ENCODE results near the gene KRT83. TPM values are rescaled to one million over a fixed set of nuclear protein-coding genes. Genes with fewer than 3 reads are reported as not detected.

Gene KRT83
- total RNA-seq = not detected
- long read RNA-seq = 0 reads

DNA sequence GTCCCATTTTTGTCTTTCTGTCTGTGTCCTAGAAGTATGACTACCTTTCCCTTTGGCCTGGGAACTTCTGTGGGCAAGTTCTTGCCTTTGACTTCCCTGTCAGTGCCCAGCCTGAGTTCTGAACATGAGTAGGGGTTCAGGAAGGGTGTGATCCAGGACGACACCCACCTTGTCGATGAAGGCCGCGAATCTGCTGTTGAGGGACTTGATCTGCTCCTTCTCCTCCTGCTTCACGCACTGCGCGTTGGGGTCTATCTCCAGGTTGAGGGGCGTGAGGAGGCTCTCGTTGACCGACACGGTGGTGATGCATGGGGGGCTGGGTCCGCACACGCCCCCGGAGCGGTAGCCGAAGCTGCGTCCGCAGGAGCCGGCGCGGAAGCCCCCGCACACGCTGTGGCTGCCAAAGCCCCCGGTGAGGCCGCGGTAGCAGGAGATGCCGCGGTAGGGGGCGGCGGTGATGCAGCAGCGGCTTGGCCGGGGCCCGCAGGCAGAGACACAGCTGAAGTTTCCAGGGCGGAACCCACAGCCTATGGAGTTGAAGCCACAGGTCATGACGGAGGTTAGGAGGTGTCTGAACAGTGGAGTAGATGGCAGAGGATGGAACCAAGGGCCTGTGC is at the start of gene KRT83:
Gene KRT83 (minus strand): TSS at position 615 of the 617 bp plus-strand sequence. CDS start 63 bp downstream, at position 552.
- Histone ChIP-seq H3K27ac (no peak within 1 kb of the TSS), H3K9me3 (no peaks in the 10 kb centered on the region), H3K4me3 (no peak within 1 kb of the TSS), H3K4me1 (no peaks in the 10 kb centered on the region), H3K36me3 (no peaks in the 10 kb centered on the region), H3K27me3 (peaks cover 23% of the 10 kb centered on the region)
- DNase-seq (no peak), ATAC-seq (no peak)
- TF ChIP-seq, protein P1, sequence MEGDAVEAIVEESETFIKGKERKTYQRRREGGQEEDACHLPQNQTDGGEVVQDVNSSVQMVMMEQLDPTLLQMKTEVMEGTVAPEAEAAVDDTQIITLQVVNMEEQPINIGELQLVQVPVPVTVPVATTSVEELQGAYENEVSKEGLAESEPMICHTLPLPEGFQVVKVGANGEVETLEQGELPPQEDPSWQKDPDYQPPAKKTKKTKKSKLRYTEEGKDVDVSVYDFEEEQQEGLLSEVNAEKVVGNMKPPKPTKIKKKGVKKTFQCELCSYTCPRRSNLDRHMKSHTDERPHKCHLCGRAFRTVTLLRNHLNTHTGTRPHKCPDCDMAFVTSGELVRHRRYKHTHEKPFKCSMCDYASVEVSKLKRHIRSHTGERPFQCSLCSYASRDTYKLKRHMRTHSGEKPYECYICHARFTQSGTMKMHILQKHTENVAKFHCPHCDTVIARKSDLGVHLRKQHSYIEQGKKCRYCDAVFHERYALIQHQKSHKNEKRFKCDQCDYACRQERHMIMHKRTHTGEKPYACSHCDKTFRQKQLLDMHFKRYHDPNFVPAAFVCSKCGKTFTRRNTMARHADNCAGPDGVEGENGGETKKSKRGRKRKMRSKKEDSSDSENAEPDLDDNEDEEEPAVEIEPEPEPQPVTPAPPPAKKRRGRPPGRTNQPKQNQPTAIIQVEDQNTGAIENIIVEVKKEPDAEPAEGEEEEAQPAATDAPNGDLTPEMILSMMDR (IDR thresholded peaks at IDR 0.05) = no peak
- intact Hi-C loops (cut with DNase I) = no loop called here

DNA sequence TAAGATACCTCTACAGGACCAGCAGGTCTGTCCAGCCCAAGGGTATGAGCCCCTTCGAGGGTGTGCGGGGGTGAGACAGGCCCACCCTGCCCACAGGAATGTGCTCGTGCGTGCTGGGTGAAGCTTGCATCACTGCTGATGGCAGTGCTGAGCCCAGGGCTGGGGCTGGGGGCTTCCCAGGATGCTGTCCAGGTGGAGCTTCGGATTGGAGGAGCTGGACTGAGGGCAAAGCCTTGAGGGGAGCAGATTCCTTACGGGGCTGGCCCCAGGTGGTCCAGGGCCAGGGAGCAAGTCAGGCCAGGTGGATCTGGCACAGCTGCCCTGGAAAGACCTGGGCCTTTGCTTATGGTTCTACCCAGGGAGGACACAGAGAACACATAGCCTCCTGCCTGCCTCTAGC is 48.6 kb upstream of the KRT83 start:
- intact Hi-C loops (cut with DNase I) = no loop called here
- H3K36me3 ChIP-seq = no peaks in the 10 kb centered on the region
- no peaks in the 10 kb centered on the region for H3K4me1 ChIP-seq
- no peak overlapping the region for H3K27ac ChIP-seq
- no peak for DNase-seq
- TF ChIP-seq, protein P1 (IDR thresholded peaks at IDR 0.05) = no peak
- H3K27me3 ChIP-seq = no peaks in the 10 kb centered on the region
- ATAC-seq = no peak
- no peaks in the 10 kb centered on the region for H3K9me3 ChIP-seq
- no peak overlapping the region for H3K4me3 ChIP-seq

DNA sequence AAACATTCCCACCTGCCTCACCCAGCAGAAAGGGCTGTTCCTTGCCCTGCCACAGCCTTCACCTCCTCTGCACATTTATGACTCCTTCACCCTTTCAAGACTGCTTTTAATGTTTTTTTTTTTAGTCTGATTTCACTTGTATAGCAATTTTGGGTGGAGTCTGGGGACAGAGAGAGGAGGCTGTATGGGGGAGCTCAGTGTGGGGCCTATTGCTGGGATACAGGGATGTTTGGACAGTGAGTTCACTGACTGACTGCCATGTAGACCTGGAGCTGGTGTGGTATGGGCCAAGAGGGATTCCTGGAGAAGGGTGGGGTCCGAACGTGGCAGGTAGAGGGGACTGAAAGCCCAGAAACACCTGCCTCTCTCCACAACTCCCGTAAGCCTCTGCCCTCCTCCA is 48.0 kb upstream of the KRT83 start:
- intact Hi-C loops (cut with DNase I) = no loop called here
- TF ChIP-seq, protein P1 (IDR thresholded peaks at IDR 0.05) = no peak
- H3K27ac ChIP-seq = no peak overlapping the region

DNA sequence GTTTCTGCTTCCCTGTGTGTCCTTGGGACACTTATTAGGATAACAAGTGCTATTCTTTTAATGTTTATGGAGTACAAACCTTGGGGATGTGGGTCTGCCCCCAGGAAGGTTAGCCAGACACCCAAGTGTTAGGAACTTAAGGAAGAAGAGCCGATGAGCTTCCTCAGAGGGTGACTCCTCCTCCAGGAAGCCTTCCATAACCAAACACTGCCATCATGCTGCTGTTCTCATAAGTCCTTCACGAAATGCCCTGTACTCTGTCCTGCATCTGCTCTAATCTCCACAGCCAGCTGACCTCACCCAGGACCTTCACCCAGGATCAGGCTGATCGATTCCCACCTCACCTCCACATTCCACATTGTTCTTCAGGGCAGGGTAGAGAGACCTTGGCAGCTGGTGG is 47.3 kb upstream of the KRT83 start:
- DNase-seq = no peak
- Histone ChIP-seq H3K27me3 (no peaks in the 10 kb centered on the region), H3K4me1 (no peaks in the 10 kb centered on the region), H3K27ac (no peak overlapping the region), H3K36me3 (no peaks in the 10 kb centered on the region), H3K4me3 (no peak overlapping the region), H3K9me3 (no peaks in the 10 kb centered on the region)
- TF ChIP-seq, protein P1 (IDR thresholded peaks at IDR 0.05) = no peak
- intact Hi-C loops (cut with DNase I) = no loop called here
- no peak for ATAC-seq

More for the DNA sequence above, 48.0 kb upstream of the KRT83 start:
- ATAC-seq = no peak
- H3K27me3 ChIP-seq = no peaks in the 10 kb centered on the region
- no peaks in the 10 kb centered on the region for H3K9me3 ChIP-seq
- H3K36me3 ChIP-seq = no peaks in the 10 kb centered on the region
- H3K4me1 ChIP-seq = no peaks in the 10 kb centered on the region
- H3K4me3 ChIP-seq = no peak overlapping the region
- no peak for DNase-seq

DNA sequence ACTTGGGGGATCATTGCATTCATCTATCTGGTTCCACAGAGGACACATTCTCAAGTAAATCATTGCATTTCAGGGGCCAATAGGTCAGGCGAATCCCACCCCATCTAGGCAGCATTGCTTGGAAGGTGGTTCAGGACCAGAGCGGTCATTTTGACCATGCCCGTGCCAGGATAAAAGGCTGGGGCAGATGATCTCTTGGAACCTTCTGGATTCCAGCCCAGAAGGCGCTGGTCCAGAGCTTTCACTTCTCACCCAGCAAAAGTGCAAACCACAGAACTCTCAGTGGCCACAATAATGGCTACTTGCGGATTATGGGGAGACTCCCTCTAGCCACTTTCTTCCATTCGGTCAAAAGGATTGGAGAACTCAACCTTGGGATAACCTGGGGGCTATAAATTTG is 46.7 kb upstream of the KRT83 start:
- H3K27ac ChIP-seq = no peak overlapping the region
- H3K4me1 ChIP-seq = no peaks in the 10 kb centered on the region
- ATAC-seq = no peak
- no peaks in the 10 kb centered on the region for H3K9me3 ChIP-seq
- intact Hi-C loops (cut with DNase I) = no loop called here
- no peak for DNase-seq
- H3K4me3 ChIP-seq = no peak overlapping the region
- no peaks in the 10 kb centered on the region for H3K27me3 ChIP-seq
- TF ChIP-seq, protein P1 (IDR thresholded peaks at IDR 0.05) = no peak
- H3K36me3 ChIP-seq = no peaks in the 10 kb centered on the region

Measured in upper lobe of right lung (tissue), 1 donor.